Mesenchymal stem cell (in vitro differentiated cells and primary cell): ENCODE measurements around the gene TOGARAM2.

Experiments used
- DNase-seq: peaks from one replicate; pipeline ENCODE4 v3.0.0-alpha.2; 2013
- H2AFZ ChIP-seq: one replicate; pipeline ENCODE4 v1.6.1; 2013; ENCODE audit warnings: low read depth, mild to moderate bottlenecking, control low read depth, inconsistent platforms, low read length, moderate library complexity
- H2AK5ac ChIP-seq: 2 replicates; pipeline ENCODE4 v1.6.1; 2013; ENCODE audit warnings: low read length, moderate library complexity, mild to moderate bottlenecking, inconsistent platforms; ENCODE audit not compliant: severe bottlenecking
- H2BK120ac ChIP-seq: one replicate; pipeline ENCODE4 v1.6.1; 2013; ENCODE audit warnings: low read depth, mild to moderate bottlenecking, inconsistent platforms, low read length, moderate library complexity
- H2BK12ac ChIP-seq, 2 experiments: one replicate each; pipeline ENCODE4 v1.6.1; 2013; ENCODE audit warnings: inconsistent platforms in 2 of 2, low read length in 2 of 2, mild to moderate bottlenecking in 2 of 2, moderate library complexity in 2 of 2, control low read depth in 1 of 2
- H2BK15ac ChIP-seq: one replicate; pipeline ENCODE4 v1.6.1; 2013; ENCODE audit warnings: mild to moderate bottlenecking, low read depth, inconsistent platforms; ENCODE audit not compliant: poor library complexity, severe bottlenecking
- H2BK5ac ChIP-seq: 2 replicates; pipeline ENCODE4 v1.6.1; 2013; ENCODE audit warnings: low read depth, mild to moderate bottlenecking, low read length, control low read depth, inconsistent platforms; ENCODE audit not compliant: poor library complexity, severe bottlenecking
- H3K14ac ChIP-seq, 2 experiments: one replicate each; pipeline ENCODE4 v1.6.1; 2013; ENCODE audit warnings: inconsistent platforms in 2 of 2, low read length in 2 of 2, control low read depth in 1 of 2, mild to moderate bottlenecking in 1 of 2, moderate library complexity in 1 of 2
- H3K18ac ChIP-seq, 2 experiments: one replicate each; pipeline ENCODE4 v1.6.1; 2013; ENCODE audit warnings: inconsistent platforms in 2 of 2, low read length in 2 of 2, control low read depth in 1 of 2, low read depth in 1 of 2, mild to moderate bottlenecking in 1 of 2
- H3K23ac ChIP-seq, 2 experiments: one replicate each; pipeline ENCODE4 v1.6.1; 2013; ENCODE audit warnings: inconsistent platforms in 2 of 2, low read length in 2 of 2, mild to moderate bottlenecking in 2 of 2, moderate library complexity in 2 of 2, control low read depth in 1 of 2
- H3K27ac ChIP-seq: 2 replicates; pipeline ENCODE4 v1.5.1; 2013; ENCODE audit warnings: mild to moderate bottlenecking, moderate library complexity, low read length, control low read depth, inconsistent platforms; ENCODE audit not compliant: poor library complexity, severe bottlenecking
- H3K27me3 ChIP-seq, 2 experiments: 2 replicates each; pipeline versions ENCODE4 v1.6.1 to v1.7.0; 2013; ENCODE audit warnings: low read length in 2 of 2, mild to moderate bottlenecking in 2 of 2, moderate library complexity in 2 of 2, control low read depth in 1 of 2, inconsistent platforms in 1 of 2; ENCODE audit not compliant: control insufficient read depth in 1 of 2, insufficient read depth in 1 of 2
- H3K36me3 ChIP-seq, 2 experiments: 2 replicates each; pipeline versions ENCODE4 v1.6.1 to v1.7.0; 2013; ENCODE audit warnings: low read length in 2 of 2, control low read depth in 1 of 2, inconsistent platforms in 1 of 2, low read depth in 1 of 2, mild to moderate bottlenecking in 1 of 2; ENCODE audit not compliant: insufficient read depth in 2 of 2, control insufficient read depth in 1 of 2
- H3K4ac ChIP-seq, 2 experiments: one replicate each; pipeline ENCODE4 v1.6.1; 2013; ENCODE audit warnings: inconsistent platforms in 2 of 2, low read length in 2 of 2, mild to moderate bottlenecking in 2 of 2, moderate library complexity in 2 of 2, control low read depth in 1 of 2, low read depth in 1 of 2
- H3K4me1 ChIP-seq: 2 replicates; pipeline ENCODE4 v1.6.1; 2013; ENCODE audit warnings: low read depth, low read length, control low read depth; ENCODE audit not compliant: control insufficient read depth, insufficient read depth
- H3K4me2 ChIP-seq: 2 replicates; pipeline ENCODE4 v1.6.1; 2013; ENCODE audit warnings: low read length, mild to moderate bottlenecking, inconsistent platforms; ENCODE audit not compliant: poor library complexity, severe bottlenecking
- H3K4me3 ChIP-seq, 2 experiments: 2 replicates each; pipeline versions ENCODE4 v1.5.1 to v1.7.0; 2013; ENCODE audit warnings: low read length in 2 of 2, mild to moderate bottlenecking in 2 of 2, control low read depth in 1 of 2, low read depth in 1 of 2; ENCODE audit not compliant: insufficient read depth in 1 of 2
- H3K79me1 ChIP-seq: replicated peaks from 2 replicates; pipeline ENCODE4 v1.6.1; 2013; ENCODE audit warnings: mild to moderate bottlenecking, control low read depth, low read length, inconsistent platforms; ENCODE audit not compliant: poor library complexity, severe bottlenecking
- H3K9ac ChIP-seq: 2 replicates; pipeline ENCODE4 v1.7.0; 2013; ENCODE audit warnings: mild to moderate bottlenecking, low read length, moderate library complexity
- H3K9me3 ChIP-seq: 2 replicates; pipeline ENCODE4 v1.7.0; 2013; ENCODE audit warnings: mild to moderate bottlenecking, low read length; ENCODE audit not compliant: control insufficient read depth
- H4K8ac ChIP-seq: one replicate; pipeline ENCODE4 v1.6.1; 2013; ENCODE audit warnings: inconsistent platforms, mild to moderate bottlenecking, low read length, moderate library complexity
- H4K91ac ChIP-seq: one replicate; pipeline ENCODE4 v1.6.1; 2013; ENCODE audit warnings: mild to moderate bottlenecking, low read length, inconsistent platforms
- WGBS: methylation state at CpG from one replicate; pipeline ENCODE4 v1.1.7; 2013; ENCODE audit warnings: mixed read lengths; 5-methylcytosine and 5-hydroxymethylcytosine counted together

The TOGARAM2 gene

GRCh38 chr2:29012211-29012681, 31.1 kb downstream of the TOGARAM2 start:
- H3K18ac ChIP-seq, result peak overlapping the region in 1 of 2 experiments; percentile 37
- peaks cover 0 to 54% of the 10 kb centered on the region in 2 experiments for H3K27me3 ChIP-seq
- no peak overlapping the region for H4K91ac ChIP-seq
- H2BK120ac ChIP-seq, result no peak overlapping the region
- H3K14ac ChIP-seq, result no peak overlapping the region
- no peak overlapping the region for H3K23ac ChIP-seq
- WGBS, result 72% methylated on average over 9 of the region's 9 CpGs
- H3K4ac ChIP-seq, result no peak overlapping the region
- no peaks in the 10 kb centered on the region for H3K36me3 ChIP-seq
- H3K4me2 ChIP-seq, result no peak overlapping the region
- peak overlapping the region; percentile 27 for H4K8ac ChIP-seq
- H3K27ac ChIP-seq, result no peak overlapping the region
- peak overlapping the region; percentile 52 for H2BK15ac ChIP-seq
- no peak overlapping the region for H3K9ac ChIP-seq
- H2BK5ac ChIP-seq, result no peak overlapping the region
- H3K9me3 ChIP-seq, result no peaks in the 10 kb centered on the region
- H2AFZ ChIP-seq, result no peak overlapping the region
- H3K79me1 ChIP-seq, result no peaks in the 10 kb centered on the region
- no peak for DNase-seq
- H3K4me1 ChIP-seq, result peaks cover 33% of the 10 kb centered on the region
- H3K4me3 ChIP-seq, result no peak overlapping the region
- H2AK5ac ChIP-seq, result no peak overlapping the region
- peak overlapping the region in 1 of 2 experiments; percentile 56 for H2BK12ac ChIP-seq

- Histone ChIP-seq H3K9me3 (no peaks in the 10 kb centered on the region), H3K23ac (no peak overlapping the region), H3K4me2 (no peak overlapping the region), H3K18ac (peak overlapping the region in 1 of 2 experiments; percentile 11), H4K8ac (no peak overlapping the region), H2BK15ac (no peak overlapping the region), H3K14ac (no peak overlapping the region), H2BK120ac (no peak overlapping the region), H3K4me1 (peaks cover 33% of the 10 kb centered on the region), H3K27ac (no peak overlapping the region), H3K9ac (no peak overlapping the region), H3K4ac (no peak overlapping the region), H2BK5ac (no peak overlapping the region), H2AFZ (no peak overlapping the region), H4K91ac (no peak overlapping the region), H3K27me3 (peaks cover 0 to 56% of the 10 kb centered on the region in 2 experiments), H3K79me1 (no peaks in the 10 kb centered on the region), H3K4me3 (no peak overlapping the region), H2BK12ac (no peak overlapping the region), H2AK5ac (no peak overlapping the region), H3K36me3 (no peaks in the 10 kb centered on the region)
- WGBS, result 89% methylated on average over 11 of the region's 11 CpGs
- no peak for DNase-seq
Observed at GRCh38 chr2:29013057-29013780, 32.1 kb downstream of the TOGARAM2 start.

DNA sequence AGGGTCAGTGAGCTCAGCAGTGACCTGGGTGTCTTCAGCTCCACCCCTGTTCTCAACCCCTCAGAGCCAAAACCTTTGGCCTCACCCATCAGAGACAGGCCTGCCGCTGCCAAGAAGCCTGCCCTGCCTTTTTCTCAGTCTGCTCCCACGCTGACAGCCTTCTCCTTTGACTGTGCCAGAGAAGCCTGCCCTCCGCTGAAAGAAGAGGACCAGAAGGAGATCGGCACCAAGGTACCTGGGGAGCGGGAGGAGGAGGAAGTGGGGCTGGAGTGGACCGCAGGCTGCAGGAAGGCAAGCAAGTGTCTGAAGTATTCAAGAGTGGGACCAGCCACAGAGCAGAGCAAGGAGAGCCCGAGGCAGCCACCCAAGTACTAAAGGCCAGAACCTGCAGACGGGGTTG, 33.2 kb downstream of the TOGARAM2 start:
- Histone ChIP-seq H3K36me3 (no peaks in the 10 kb centered on the region), H3K4me1 (peaks cover 31% of the 10 kb centered on the region), H2BK120ac (no peak overlapping the region), H3K27me3 (peaks cover 0 to 52% of the 10 kb centered on the region in 2 experiments), H3K79me1 (no peaks in the 10 kb centered on the region), H2BK15ac (no peak overlapping the region), H3K4ac (no peak overlapping the region), H2BK12ac (no peak overlapping the region), H3K4me2 (no peak overlapping the region), H4K8ac (no peak overlapping the region), H2AFZ (no peak overlapping the region), H3K9ac (no peak overlapping the region), H2AK5ac (no peak overlapping the region), H3K27ac (no peak overlapping the region), H3K9me3 (no peaks in the 10 kb centered on the region), H3K18ac (no peak overlapping the region), H4K91ac (no peak overlapping the region), H3K23ac (no peak overlapping the region), H2BK5ac (no peak overlapping the region), H3K14ac (no peak overlapping the region), H3K4me3 (no peak overlapping the region)
- DNase-seq, result no peak
- 95% methylated on average over 8 of the region's 8 CpGs for whole genome bisulfite sequencing

DNA sequence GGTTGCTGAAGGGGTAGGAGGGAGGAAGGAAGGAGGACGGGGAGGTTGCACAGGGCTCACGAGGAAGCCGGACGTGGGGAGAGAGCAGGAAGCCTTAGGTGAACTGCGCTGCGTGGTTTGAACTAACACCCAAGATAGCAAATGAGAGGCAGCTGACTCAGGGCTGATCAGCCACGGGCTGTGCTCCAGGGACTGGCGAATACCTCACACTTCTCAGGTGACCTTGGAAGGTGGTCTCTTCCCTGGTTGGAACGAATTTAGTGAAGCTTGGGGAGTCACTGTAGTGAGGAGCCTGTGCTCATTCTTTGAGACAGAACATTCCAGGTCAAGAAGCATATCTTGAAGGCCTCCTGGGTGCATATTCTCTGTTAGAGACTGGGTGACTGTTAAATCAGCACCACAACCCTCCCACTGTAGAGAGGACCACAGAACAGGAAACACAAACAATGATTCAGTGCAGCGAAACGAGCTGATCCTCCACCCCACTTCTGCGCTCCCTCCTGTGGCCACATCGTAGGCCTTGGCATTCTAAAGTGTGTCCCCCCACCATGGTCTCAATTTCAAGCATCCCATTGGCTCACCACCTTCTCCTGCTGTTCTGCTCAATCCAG, 33.8 kb downstream of the TOGARAM2 start:
- Histone ChIP-seq H2BK15ac (no peak overlapping the region), H2BK120ac (no peak overlapping the region), H4K91ac (no peak overlapping the region), H3K9me3 (no peaks in the 10 kb centered on the region), H4K8ac (no peak overlapping the region), H3K18ac (no peak overlapping the region), H3K4ac (no peak overlapping the region), H2AFZ (no peak overlapping the region), H2BK12ac (no peak overlapping the region), H3K27me3 (peaks cover 0 to 54% of the 10 kb centered on the region in 2 experiments), H3K4me1 (peaks cover 31% of the 10 kb centered on the region), H3K4me2 (no peak overlapping the region), H3K9ac (no peak overlapping the region), H2AK5ac (no peak overlapping the region), H3K79me1 (no peaks in the 10 kb centered on the region), H3K4me3 (no peak overlapping the region), H3K14ac (no peak overlapping the region), H2BK5ac (no peak overlapping the region), H3K23ac (no peak overlapping the region), H3K36me3 (no peaks in the 10 kb centered on the region), H3K27ac (no peak overlapping the region)
- DNase-seq, result no peak
- WGBS, result 77% methylated on average over 13 of the region's 13 CpGs
